Measurements from ENCODE around the gene IQCH.

Gene IQCH

DNA sequence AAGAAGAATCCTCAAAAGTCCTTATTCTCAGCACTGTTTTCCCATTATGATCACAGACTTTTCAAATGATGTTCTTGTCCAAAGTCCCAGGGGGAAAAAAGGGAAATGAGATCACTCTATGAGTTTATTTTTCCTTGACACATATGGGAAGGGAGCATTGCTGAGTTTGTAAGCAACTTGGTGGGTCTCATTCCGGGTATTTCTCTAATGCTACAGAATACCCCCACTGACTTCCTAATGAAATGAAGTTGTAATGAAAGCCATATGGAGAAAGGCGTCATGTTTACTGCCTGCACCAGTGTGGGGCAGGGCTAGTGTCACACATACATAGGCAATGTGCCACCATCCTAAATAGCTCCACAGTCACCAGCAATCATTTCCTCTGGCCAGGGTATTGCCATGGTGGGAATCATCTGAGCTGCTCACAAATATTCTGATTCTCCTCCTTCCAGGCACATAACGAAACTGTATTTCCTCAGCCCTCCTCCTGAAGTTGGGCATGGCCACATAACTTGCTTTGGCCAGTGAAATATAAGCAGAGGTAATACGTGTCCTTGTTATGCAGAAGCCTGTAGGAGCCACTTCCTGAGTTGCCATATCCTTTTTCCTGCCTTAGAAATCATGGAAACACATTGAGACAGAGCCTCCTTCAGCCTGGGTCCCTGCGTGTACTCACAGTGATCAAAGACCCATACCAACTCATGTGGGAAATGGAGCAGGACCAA is 225.4 kb downstream of the IQCH start:
- FAIRE-seq (no peak), DNase-seq (ENCODE audit: insufficient read length, low spot score) (no peak)

DNA sequence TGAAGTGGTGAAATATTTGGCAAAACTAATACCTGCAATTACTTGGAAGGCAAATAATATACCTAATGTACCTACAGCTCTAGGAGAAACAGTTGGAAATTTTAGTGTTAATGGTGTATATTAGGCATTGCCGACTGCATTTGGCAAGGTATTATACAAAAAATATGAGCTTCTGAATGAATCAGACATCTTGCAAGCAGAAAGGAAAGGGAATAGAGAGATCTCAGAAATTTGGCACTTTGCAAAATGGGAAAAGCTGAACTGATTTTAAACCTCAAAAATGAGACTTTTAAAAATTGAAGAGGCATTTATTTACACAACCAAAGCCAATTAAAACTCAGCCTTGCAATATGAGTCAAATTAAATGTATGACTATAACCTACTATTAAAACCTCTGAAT is 226.2 kb downstream of the IQCH start:
- FAIRE-seq, result no peak
- no peak for DNase-seq (ENCODE audit: insufficient read length, low spot score)

DNA sequence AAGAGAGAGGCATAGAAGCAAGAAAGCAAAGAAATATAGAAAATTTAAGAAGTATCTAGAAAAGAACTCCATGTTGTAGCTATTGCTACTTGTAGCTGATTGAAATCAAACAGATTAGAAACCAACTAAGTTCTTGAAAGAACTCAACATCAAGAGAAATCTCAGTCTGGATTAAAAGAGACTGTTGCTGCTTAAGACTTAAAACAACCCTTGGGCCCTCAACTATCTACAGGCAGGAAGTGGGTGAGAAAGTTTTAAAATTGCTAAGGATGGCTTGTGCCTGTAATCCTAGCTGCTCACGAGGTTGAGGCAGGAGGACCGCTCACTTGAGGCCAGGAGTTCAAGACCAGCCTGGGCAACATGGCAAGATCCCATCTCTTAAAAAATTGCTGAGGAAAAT is 227.1 kb downstream of the IQCH start:
- FAIRE-seq, result no peak
- no peak for DNase-seq (ENCODE audit: insufficient read length, low spot score)

DNA sequence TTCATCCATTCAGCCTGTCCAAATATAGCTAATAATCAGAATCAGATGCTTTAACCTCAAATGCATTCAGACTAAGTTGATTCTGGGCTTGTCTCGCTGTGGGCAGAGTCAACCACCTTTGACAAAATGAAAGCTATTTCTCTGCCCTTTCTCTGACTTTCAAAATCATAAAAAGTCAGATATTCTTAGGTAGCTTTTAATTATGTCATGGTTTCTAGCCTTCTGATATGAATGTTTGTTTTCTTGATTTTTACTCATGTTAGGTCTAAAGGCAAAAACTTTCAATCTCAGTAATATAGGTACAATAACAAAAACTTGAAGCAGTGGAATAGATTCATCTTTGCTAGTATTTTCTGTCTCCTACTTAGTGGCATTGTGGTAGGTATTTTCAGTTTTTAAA is 241.0 kb downstream of the IQCH start:
- FAIRE-seq (no peak), DNase-seq (ENCODE audit: insufficient read length, low spot score) (no peak)

DNA sequence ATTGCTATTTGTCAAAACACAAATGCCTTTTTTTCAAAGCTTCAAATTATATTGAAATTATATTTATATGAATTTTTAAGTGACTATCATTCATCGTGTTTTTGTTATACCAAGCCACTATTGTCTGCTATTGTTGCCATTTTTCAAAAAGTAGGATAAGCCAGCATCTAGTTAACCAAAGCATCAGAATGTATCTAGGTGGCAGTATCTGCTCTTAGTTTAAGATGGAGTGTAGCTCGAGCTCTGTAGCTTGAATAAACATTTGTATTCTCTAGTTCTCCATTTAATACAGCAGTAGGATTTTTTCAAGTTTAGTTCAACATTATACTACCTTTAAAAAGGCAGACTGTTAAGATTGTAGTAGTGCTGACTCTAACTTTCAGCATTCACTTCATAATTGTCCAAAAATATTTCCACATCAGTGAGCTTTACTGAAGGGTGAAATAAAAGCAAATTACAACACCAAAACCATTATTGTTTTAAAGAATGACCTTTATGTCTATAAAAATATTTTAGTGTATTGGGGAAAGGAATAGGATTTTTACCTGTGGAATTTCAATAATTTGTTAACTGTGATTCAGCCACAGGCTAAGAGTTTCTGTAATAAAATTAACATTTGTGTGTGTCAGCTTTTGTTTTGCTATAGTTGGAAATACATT is 246.7 kb downstream of the IQCH start:
- no peak for DNase-seq (ENCODE audit: insufficient read length, low spot score)
- no peak for FAIRE-seq

DNA sequence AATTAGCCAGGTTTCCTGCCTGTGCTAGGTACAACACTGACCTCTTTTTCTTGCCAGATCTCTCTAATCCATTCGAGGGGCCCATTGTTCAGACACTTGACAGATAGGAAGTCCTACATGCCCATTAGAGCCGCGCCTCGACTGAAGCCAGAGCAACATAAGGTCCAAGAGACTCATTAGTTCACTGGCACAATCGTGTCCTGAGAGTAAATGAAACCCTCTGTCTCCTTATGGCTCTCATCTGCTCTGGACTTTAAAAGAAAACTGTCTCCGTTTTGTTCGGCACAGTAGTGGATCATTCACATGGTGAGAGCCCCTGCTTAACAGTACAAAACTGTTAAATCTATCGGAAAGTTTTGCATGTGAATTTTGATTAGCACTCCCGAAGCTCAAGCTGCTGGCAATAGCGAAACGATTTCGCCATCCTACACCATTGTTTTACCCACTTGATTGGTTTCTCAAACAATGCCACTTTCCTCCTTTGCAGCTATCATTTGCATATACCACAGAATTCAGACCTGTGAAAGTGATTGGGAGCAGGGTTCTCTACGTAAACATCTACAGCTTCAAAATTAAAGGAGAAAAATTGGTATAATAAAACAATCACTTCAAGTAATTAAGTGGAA is 247.4 kb downstream of the IQCH start:
- DNase-seq (ENCODE audit: insufficient read length, low spot score) (no peak), FAIRE-seq (no peak)

DNA sequence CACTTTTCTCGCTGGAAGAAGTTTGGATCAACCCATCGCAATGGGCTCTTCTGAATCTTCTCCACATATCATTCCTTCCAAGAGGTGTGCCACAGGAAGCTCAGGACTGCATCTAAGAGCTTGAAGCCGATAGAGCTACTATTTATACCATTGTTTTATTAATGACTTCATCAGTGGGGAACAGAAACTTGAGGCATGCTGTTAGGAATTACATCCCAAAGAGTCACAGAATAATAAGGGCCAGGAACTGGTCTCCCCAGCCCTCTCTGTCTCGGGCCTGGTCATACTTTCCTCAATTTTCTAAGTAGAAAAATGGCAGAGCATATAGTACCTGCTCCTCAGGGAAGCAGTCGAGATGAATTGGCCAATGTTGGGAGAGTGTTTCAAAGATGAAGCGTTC is 249.5 kb downstream of the IQCH start:
- DNase-seq (ENCODE audit: insufficient read length, low spot score) (no peak), FAIRE-seq (no peak)

DNA sequence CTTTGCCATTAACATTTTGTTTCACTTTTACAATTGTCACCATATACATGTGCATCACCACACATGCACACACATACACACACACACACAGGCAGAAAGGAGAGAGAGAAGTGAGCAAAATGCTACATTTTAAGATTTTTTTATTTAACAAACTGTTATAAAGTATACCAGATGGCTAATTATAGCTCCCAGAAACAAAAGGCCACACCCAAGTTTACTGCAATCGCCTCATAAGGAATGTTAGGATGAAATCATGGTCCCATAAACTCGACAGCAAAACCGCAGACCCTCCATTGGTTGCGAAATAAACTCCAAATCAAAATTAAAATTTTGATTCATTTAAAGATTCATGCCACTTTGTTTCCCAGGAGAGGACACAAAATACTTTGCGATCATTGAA is 250.2 kb downstream of the IQCH start:
- DNase-seq (ENCODE audit: insufficient read length, low spot score) (no peak), FAIRE-seq (peak; percentile 35)

DNA sequence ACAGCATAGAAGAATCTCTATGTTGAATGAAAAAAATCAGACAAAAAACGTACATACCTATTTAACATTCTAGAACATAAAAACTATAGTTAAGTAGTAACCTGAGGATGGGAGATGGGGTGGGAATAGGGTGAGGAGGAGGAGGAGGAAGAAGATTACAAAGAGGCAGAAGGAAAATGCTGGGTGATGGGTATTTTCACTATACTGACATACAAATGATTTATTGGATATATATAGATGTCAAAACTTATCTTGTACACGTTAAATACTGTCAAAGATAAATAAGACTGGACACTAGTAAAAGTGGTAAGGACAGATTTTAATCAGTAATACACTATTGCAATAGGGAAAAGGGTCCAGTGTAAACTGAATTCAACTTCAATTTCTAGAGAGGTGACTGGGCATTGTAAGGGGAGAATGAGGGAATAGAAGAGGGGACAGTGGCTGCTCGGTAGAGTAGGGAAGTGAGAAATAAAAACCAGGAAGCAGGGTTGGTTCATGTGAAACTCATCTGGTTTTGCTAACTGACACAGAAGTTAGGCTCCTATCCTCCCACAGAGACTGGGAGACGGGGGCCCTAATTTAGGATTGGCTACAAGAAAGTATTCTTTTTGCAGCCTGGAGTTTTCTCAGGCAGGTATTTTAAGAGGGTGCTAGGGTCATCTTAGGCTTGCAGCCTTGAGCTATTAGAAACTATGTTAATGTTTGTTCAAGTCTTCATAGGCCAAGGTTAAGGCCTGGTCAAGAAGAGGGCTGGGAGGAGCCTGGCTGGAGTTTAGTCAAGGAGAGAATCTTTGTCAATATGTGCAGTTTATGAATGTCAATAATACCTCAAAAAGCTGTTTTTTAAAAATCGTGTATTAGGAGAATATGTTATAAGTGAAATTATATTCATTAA is 251.3 kb downstream of the IQCH start:
- DNase-seq (ENCODE audit: insufficient read length, low spot score) (no peak), FAIRE-seq (peak; percentile 70)

DNA sequence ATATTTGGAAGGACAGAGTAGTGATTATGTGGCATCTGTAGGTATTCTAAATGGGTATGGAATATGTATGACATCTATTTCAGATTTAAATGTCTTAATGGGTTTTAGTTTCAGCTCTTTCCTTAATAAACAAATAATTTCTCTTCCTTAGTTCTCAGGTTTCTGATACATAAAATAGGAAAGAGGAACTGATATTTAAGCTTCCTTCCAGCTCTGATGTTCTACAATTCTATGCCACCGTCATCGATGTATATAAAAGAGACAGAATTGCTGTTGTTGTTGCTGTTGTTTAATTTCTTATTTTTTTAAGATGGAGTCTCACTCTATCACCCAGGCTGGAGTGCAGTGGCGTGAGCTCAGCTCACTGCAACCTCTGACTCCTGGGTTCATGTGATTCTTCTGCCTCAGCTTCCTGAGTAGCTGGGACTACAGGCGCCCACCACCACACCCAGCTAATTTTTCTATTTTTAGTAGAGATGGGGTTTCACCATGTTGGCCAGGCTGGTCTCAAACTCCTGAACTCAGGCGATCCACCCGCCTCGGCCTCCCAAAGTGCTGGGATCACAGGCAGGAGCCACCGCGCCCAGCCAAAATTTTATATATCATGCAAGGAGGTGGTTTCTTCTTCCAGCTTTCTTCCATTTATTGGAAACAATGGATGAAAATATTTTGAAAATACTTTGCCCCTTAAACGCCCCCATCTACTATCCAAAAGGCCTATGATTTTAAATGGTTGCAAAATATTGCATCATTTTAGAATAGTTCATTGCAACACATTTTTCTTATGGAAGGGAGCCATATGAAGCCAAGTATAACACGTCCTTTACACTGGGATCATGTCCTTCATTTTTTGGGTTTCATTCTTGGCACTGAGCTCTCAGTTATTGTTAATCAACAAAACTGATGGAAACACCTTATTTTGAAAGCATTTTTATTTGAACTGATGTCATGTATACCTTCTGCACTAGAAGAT is 252.5 kb downstream of the IQCH start:
- FAIRE-seq, result no peak
- no peak for DNase-seq (ENCODE audit: insufficient read length, low spot score)

DNA sequence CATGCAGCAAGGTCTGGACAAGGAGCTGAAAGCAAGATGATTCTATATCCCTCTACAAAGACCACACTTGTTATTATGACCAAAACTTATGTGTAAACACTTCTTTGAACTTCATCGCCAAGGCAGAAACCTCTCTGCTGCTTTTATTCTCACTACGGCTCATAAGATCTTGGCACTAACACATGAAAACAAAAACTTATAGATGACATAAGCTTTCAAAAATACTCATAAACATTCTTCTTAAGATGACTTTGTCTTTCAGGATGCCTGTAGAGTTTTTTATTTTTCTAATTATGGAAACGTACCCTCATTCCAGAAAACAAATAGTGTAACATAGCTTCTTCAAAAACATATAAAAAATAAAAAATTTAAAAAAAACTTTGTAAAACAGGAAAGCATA is 253.8 kb downstream of the IQCH start:
- no peak for DNase-seq (ENCODE audit: insufficient read length, low spot score)
- peak; percentile 35 for FAIRE-seq

DNA sequence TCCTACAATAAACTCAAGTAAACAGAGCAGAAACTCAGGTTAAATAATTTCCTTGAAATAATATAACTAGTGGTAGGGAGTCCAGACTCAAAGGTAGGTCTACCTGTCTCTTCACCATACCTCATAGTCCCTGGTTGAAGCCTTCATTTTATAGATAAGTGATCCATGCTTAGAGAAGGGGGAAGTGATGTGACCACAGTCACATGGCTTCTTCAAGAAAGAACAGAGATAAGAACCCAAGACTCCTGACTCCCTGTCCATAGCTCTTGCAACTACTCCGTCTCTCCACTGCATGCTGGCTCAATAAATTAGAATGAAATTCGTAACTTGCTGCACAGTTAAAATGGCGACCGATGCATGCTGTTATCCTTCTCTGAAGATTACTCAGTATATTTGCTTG is 255.3 kb downstream of the IQCH start:
- DNase-seq (ENCODE audit: insufficient read length, low spot score) (no peak), FAIRE-seq (no peak)

DNA sequence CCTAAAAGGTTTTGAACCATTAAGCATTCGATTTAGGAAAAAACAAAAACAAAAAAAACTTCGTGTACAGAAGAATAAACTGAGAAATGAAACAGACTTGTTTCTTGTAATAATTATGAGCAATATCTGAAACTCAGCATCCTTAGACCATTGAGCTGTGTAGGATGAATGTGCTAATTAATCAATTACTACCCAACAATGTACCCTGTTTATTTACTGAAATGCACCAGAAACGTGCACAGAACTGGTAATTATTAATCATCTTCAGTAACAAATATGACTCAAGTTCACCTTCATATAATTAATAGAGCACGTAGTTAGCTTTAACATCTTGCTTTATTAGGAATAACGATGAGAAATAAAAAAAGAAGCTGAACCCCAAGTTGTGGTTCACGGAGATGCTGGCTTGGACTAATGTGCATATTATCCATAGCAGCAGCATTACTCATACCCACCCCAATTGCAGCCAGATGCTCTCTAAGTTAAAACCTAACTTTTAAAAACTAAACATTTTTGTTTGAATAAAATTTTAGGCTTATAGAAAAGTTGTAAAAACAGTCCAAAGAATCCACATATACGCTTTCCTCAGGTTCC is 256.1 kb downstream of the IQCH start:
- FAIRE-seq (no peak), DNase-seq (ENCODE audit: insufficient read length, low spot score) (no peak)

DNA sequence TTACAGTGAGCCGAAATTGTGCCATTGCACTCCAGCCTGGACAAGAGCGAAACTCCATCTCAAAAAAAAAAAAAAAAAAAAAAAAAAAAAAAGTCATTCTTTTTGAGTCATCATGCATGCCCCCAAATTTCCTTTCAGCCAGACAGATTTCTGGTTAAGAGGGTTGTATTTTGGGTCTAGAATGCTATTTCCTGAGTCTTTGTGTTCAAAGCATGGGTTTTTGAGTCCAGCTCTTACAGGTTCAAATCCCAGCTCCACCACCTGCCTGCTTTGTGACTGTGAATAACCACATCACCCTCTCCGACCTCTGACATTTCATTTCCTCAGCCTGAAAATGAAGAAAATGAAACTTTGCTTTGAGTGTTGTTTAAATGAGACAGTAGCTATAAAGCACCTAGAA is 257.0 kb downstream of the IQCH start:
- FAIRE-seq (no peak), DNase-seq (ENCODE audit: insufficient read length, low spot score) (no peak)

DNA sequence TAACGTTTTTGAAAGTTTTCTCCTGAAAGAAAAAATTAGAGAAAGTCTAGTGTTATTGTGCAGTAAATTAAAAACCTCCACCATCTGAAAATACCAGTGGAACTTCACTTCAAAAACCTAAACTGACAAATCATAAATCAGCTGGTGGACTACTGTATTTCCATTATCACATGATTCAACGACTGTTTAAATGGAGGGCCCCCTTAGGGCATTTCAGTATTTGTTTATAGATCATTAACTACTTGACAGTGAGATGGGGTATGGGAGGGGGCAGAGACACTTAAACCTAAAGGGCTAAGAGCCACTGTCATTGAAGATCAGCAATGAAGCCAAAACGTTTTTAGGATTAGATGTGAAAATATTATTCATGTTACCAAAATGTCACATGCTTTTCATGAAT is 257.6 kb downstream of the IQCH start:
- FAIRE-seq (no peak), DNase-seq (ENCODE audit: insufficient read length, low spot score) (no peak)

DNA sequence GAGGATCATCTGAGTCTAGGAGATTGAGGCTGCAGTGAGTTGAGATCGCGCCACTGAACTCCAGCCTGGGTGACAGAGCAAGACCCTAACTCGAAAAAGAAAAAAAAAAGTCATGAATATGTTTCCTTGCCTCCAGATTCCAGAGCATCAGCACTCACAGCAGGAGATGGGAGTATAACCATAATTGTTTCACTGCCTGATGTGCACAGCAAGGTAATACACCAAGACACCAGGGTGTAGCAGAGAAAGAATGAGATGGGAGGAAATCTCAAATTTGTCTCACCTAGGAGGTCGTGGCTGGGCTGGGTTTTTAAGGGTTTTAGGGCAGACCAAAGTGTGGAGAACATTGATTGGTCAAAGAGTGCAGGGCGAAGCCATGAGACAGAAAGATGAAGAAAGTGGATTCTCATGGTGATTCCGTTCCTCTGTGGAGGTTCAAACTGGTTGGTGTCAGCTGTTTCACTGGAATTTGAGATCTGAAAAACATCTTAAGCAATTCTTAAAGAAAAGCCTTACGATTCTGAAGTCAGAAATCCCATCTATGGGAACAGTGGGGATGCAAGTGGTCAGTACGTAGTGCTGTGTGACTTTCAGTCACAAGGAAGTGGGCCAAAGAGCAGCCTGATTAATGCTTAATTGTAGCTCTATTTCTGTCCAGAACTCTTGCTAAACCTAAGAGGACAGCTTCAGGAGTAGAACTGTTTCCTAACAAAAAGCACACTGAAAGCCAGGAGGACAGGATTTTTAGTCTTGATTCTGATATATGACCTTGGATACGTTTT is 258.5 kb downstream of the IQCH start:
- no peak for FAIRE-seq

DNA sequence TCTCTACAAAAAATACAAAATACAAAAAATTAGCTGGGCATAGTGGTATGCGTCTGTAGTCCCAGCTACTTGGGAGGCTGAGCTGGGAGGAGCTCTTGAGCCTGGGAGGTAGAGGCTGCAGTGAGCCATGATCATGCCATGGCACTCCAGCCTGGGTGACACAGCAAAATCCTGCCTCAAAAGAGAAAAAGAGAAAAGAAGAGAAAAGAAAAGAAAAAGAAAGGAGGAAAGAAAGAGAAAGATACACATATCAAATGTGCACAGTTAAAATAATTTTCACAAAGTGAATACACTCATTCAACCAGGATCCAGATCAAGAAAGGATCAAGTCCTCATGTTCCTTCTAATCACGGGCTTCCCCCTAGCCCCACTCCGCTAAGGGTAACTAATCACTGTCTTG is 260.5 kb downstream of the IQCH start:
- DNase-seq (ENCODE audit: insufficient read length, low spot score), result no peak
- FAIRE-seq, result no peak

More for the DNA sequence above, 258.5 kb downstream of the IQCH start:
- no peak for DNase-seq (ENCODE audit: insufficient read length, low spot score)

DNA sequence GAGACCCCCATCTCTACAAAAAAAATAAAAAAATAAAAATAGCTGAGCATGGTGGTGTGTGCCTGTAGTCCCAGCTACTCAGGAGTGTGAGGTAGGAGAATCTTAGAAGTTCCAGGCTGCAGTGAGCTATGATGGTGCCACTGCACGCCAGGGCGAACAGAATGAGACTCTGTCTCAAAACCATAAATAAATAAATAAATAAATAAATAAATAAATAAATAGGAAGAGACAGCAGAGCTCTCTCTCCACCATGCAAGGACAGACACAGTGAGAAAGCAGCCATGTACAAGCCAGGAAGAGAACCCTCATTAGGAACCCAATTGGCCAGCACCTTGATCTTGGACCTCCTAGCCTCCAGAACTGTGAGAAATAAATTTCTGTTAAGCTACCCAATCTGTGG is 261.0 kb downstream of the IQCH start:
- DNase-seq (ENCODE audit: insufficient read length, low spot score) (no peak), FAIRE-seq (no peak)

Data from GM19239 (cell line).